HEK293T (cell line): Measurements from ENCODE around the gene COL1A1.

Experiments used
- CTCF ChIA-PET: fragments of 350-600 bp; formaldehyde crosslinking; extraction: SDS; loops from one replicate; lab custom pipeline; 2021; ENCODE audit warnings: antibody characterized with exemption, inconsistent platforms; lab: Yijun Ruan, JAX
- POLR2A ChIA-PET: fragments of 350-600 bp; formaldehyde crosslinking; extraction: SDS; loops from one replicate; lab custom pipeline; 2020; ENCODE audit warnings: antibody characterized with exemption, inconsistent platforms; lab: Yijun Ruan, JAX
- DNase-seq: peaks from one replicate; pipeline ENCODE4 v3.0.0; 2012; ENCODE audit warnings: mixed read lengths; ENCODE audit errors: extremely low spot score
- ARNT ChIP-seq: fragments of 450-650 bp; IDR thresholded peaks from 2 replicates; pipeline ENCODE4 v1.6.1; 2017; ENCODE audit warnings: mild to moderate bottlenecking
- BHLHE40 ChIP-seq: fragments of 450-650 bp; IDR thresholded peaks from 2 replicates; pipeline ENCODE4 v1.6.1; 2016; ENCODE audit warnings: mild to moderate bottlenecking, moderate library complexity, borderline replicate concordance
- CTBP1 ChIP-seq: fragments of 450-650 bp; IDR thresholded peaks from 2 replicates; pipeline ENCODE4 v1.6.1; 2016; ENCODE audit warnings: borderline replicate concordance
- ELF4 ChIP-seq: fragments of 450-650 bp; IDR thresholded peaks from 2 replicates; pipeline ENCODE4 v1.6.1; 2017; ENCODE audit warnings: antibody characterized with exemption
- FOXA1 ChIP-seq: fragments of 450-650 bp; IDR thresholded peaks from 2 replicates; pipeline ENCODE4 v1.6.1; 2016; ENCODE audit warnings: mild to moderate bottlenecking
- FOXK2 ChIP-seq: fragments of 450-650 bp; IDR thresholded peaks from 2 replicates; pipeline ENCODE4 v1.6.1; 2016; ENCODE audit warnings: mild to moderate bottlenecking
- FOXM1 ChIP-seq: fragments of 450-650 bp; IDR thresholded peaks from 2 replicates; pipeline ENCODE4 v1.6.1; 2017; ENCODE audit warnings: mild to moderate bottlenecking, borderline replicate concordance
- HDGF ChIP-seq: fragments of 450-650 bp; IDR thresholded peaks from 2 replicates; pipeline ENCODE4 v1.6.1; 2017; ENCODE audit warnings: antibody characterized with exemption, borderline replicate concordance
- L3MBTL2 ChIP-seq: fragments of 450-650 bp; conservative IDR thresholded peaks from 2 replicates; pipeline ENCODE4 v1.6.1; 2016; ENCODE audit warnings: mild to moderate bottlenecking
- LEF1 ChIP-seq: fragments of 450-650 bp; IDR thresholded peaks from 2 replicates; pipeline ENCODE4 v1.6.1; 2017; ENCODE audit warnings: mild to moderate bottlenecking, borderline replicate concordance
- NFRKB ChIP-seq: fragments of 450-650 bp; IDR thresholded peaks from 2 replicates; pipeline ENCODE4 v1.6.1; 2016; ENCODE audit warnings: mild to moderate bottlenecking, moderate library complexity
- PKNOX1 ChIP-seq: fragments of 450-650 bp; IDR thresholded peaks from 2 replicates; pipeline ENCODE4 v1.6.1; 2016
- SP1 ChIP-seq: fragments of 450-650 bp; IDR thresholded peaks from 2 replicates; pipeline ENCODE4 v1.6.1; 2017
- SUZ12 ChIP-seq: fragments of 450-650 bp; IDR thresholded peaks from 2 replicates; pipeline ENCODE4 v1.6.1; 2016; ENCODE audit warnings: mild to moderate bottlenecking
- TARDBP ChIP-seq: fragments of 450-650 bp; IDR thresholded peaks from 2 replicates; pipeline ENCODE4 v1.6.1; 2016
- ZNF384 ChIP-seq: fragments of 450-650 bp; IDR thresholded peaks from 2 replicates; pipeline ENCODE4 v1.6.1; 2016

COL1A1 gene

GRCh38 chr17:50185631-50186471 is 15.6 kb downstream of the COL1A1 start:
- TF ChIP-seq PKNOX1 (no peak), NFRKB (no peak), BHLHE40 (no peak), FOXA1 (no peak), SUZ12 (no peak), ELF4 (no peak), TARDBP (no peak), ARNT (no peak), FOXK2 (no peak), HDGF (no peak), CTBP1 (no peak)
- POLR2A ChIA-PET: no interaction called here
- CTCF ChIA-PET: no interaction called here
- DNase-seq: no peak

GRCh38 chr17:50184611-50185398 is 16.6 kb downstream of the COL1A1 start:
- CTCF ChIA-PET: no interaction called here
- TF ChIP-seq SUZ12 (no peak), TARDBP (no peak), FOXM1 (no peak), FOXK2 (no peak), L3MBTL2 (no peak), FOXA1 (no peak), CTBP1 (no peak), SP1 (no peak), LEF1 (no peak), ZNF384 (no peak), NFRKB (no peak), PKNOX1 (no peak), BHLHE40 (no peak), HDGF (no peak), ARNT (no peak), ELF4 (no peak)
- no peak for DNase-seq
- POLR2A ChIA-PET: no interaction called here

- no peak for DNase-seq
- ChIA-PET POLR2A (no interaction called here), CTCF (no interaction called here)
- no peak for TF ChIP-seq HDGF
These were observed 17.4 kb downstream of the COL1A1 start for GRCh38 chr17:50184064-50184463.

- ChIA-PET CTCF (interaction anchor here (0.7 kb wide), 1 partner anchor 13 kb away, joined by 3 read pairs; no protein-coding TSS in a partner anchor), POLR2A (no interaction called here)
- TF ChIP-seq ZNF384 (no peak), TARDBP (no peak), LEF1 (no peak), FOXA1 (no peak), SUZ12 (no peak), ELF4 (no peak), CTBP1 (no peak), NFRKB (no peak), SP1 (no peak), BHLHE40 (no peak), L3MBTL2 (no peak), FOXM1 (no peak), FOXK2 (no peak), PKNOX1 (no peak), HDGF (no peak)
- no peak for DNase-seq
These were observed 17.9 kb downstream of the COL1A1 start for GRCh38 chr17:50183421-50183994.

GRCh38 chr17:50182783-50183420 is 18.5 kb downstream of the COL1A1 start:
- POLR2A ChIA-PET: no interaction called here
- CTCF ChIA-PET: interaction anchor here (0.7 kb wide), 1 partner anchor 14 kb away, joined by 3 read pairs; no protein-coding TSS in a partner anchor
- no peak for DNase-seq
- TF ChIP-seq PKNOX1: no peak
- no peak for TF ChIP-seq NFRKB
- no peak for TF ChIP-seq LEF1
- no peak for TF ChIP-seq ZNF384
- TF ChIP-seq BHLHE40: no peak
- TF ChIP-seq FOXA1: no peak
- TF ChIP-seq ARNT: no peak
- TF ChIP-seq SUZ12: no peak
- TF ChIP-seq FOXK2: no peak
- no peak for TF ChIP-seq FOXM1
- no peak for TF ChIP-seq SP1
